DND-41 (cell line): ENCODE measurements around the gene KRTAP4-9.
"Not testable (repeated sequence)": the region's sequence is repeated elsewhere in the genome, so short reads cannot be mapped to it uniquely, and the experiment has no call there.

Experiments
- ATAC-seq: fragments of 200-7000 bp; cut with Tn5 transposase; 3 replicates; pipeline ENCODE4 v1.9.1; 2021; ENCODE audit warnings: low read depth; ENCODE audit not compliant: insufficient read depth
- DNase-seq: peaks from one replicate; pipeline ENCODE4 v3.0.0-alpha.2; 2020
- H2AFZ ChIP-seq: 2 replicates; pipeline ENCODE4 v1.6.0; 2012; ENCODE audit warnings: low read depth, low read length
- H3K27ac ChIP-seq: 2 replicates; pipeline ENCODE4 v1.5.1; 2012; ENCODE audit warnings: low read length, inconsistent platforms
- H3K27me3 ChIP-seq: fragments of 200-600 bp; sonication (generic); 2 replicates; pipeline ENCODE4 v1.6.0; 2012; ENCODE audit warnings: low read length, mild to moderate bottlenecking, inconsistent platforms; ENCODE audit not compliant: insufficient read depth, poor library complexity
- H3K36me3 ChIP-seq: 2 replicates; pipeline ENCODE4 v1.5.1; 2012; ENCODE audit warnings: low read length, inconsistent platforms; ENCODE audit not compliant: insufficient read depth
- H3K4me1 ChIP-seq: 2 replicates; pipeline ENCODE4 v1.5.1; 2012; ENCODE audit warnings: mild to moderate bottlenecking, low read length; ENCODE audit not compliant: insufficient read depth
- H3K4me2 ChIP-seq: 2 replicates; pipeline ENCODE4 v1.6.0; 2012; ENCODE audit warnings: mild to moderate bottlenecking, moderate library complexity, low read length, inconsistent platforms; ENCODE audit not compliant: insufficient read depth
- H3K4me3 ChIP-seq, 2 experiments: fragments of 200-600 bp in 1 of 2; shearing (Covaris generic) in 1 of 2; 2 replicates each; pipeline ENCODE4 v1.5.1; 2012 to 2016; ENCODE audit warnings: inconsistent platforms in 2 of 2, low read length in 2 of 2, mild to moderate bottlenecking in 2 of 2, low read depth in 1 of 2, moderate library complexity in 1 of 2
- H3K79me2 ChIP-seq: 2 replicates; pipeline ENCODE4 v1.6.0; 2012; ENCODE audit warnings: low read length, inconsistent platforms; ENCODE audit not compliant: insufficient read depth
- H3K9ac ChIP-seq: 2 replicates; pipeline ENCODE4 v1.6.0; 2012; ENCODE audit warnings: low read depth, mild to moderate bottlenecking, inconsistent platforms, low read length, moderate library complexity
- H3K9me3 ChIP-seq: 2 replicates; pipeline ENCODE4 v1.5.1; 2012; ENCODE audit warnings: low read length, moderate library complexity, mild to moderate bottlenecking, inconsistent platforms; ENCODE audit not compliant: insufficient read depth, severe bottlenecking
- H4K20me1 ChIP-seq: 2 replicates; pipeline ENCODE4 v1.6.0; 2012; ENCODE audit warnings: low read length; ENCODE audit not compliant: insufficient read depth
- EZH2 ChIP-seq: IDR thresholded peaks from 3 replicates; pipeline ENCODE4 v1.6.1; 2012; ENCODE audit warnings: borderline replicate concordance, low read depth, mild to moderate bottlenecking, moderate library complexity, low read length, inconsistent platforms; ENCODE audit not compliant: severe bottlenecking
- TF ChIP-seq, protein P1 (sequence below): IDR thresholded peaks from 2 replicates; pipeline ENCODE4 v1.5.1; 2012; ENCODE audit warnings: borderline replicate concordance, low read length, moderate library complexity, mild to moderate bottlenecking; ENCODE audit not compliant: poor library complexity, severe bottlenecking; ENCODE audit errors: extremely low read depth

The KRTAP4-9 gene

DNA sequence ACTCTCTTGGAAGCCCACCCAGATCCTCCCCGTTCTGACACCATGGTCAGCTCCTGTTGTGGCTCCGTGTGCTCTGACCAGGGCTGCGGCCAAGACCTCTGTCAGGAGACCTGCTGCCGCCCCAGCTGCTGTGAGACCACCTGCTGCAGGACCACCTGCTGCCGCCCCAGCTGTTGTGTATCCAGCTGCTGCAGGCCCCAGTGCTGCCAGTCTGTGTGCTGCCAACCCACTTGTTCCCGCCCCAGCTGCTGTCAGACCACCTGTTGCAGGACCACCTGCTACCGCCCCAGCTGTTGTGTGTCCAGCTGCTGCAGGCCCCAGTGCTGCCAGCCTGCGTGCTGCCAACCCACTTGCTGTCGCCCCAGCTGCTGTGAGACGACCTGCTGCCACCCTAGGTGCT, at the start of gene KRTAP4-9:
KRTAP4-9 (plus strand) TSS at position 43 of the 400 bp plus-strand sequence; CDS start at position 43, 0 bp downstream.
- H3K4me1 ChIP-seq, H3K9me3 ChIP-seq, H4K20me1 ChIP-seq, H3K36me3 ChIP-seq, H3K27me3 ChIP-seq, H3K27ac ChIP-seq, H2AFZ ChIP-seq, ATAC-seq, H3K4me2 ChIP-seq, DNase-seq, H3K79me2 ChIP-seq, H3K9ac ChIP-seq, H3K4me3 ChIP-seq: not testable (repeated sequence)

DNA sequence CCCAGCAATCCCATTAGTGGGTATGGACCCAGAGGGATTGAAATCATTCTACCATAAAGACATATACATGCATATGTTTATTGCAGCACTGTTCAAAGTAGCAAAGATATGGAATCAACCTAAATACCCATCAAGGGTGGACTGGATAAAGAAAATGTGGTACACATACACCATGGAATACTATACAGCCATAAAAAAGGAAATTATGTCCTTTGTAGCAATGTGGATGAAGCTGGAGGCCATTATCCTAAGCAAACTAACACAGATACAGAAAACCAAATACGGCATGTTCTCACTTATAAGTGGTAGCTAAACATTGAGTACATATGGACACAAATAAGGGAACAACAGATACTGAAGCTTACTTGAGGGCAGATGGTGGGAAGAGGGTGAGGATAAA, 47.6 kb upstream of the KRTAP4-9 start:
- Histone ChIP-seq H3K36me3 (no peaks in the 10 kb centered on the region), H2AFZ (no peak overlapping the region), H3K9ac (no peak overlapping the region), H3K27me3 (peaks cover 3% of the 10 kb centered on the region), H3K27ac (no peak overlapping the region), H4K20me1 (no peaks in the 10 kb centered on the region), H3K79me2 (no peaks in the 10 kb centered on the region), H3K4me1 (no peaks in the 10 kb centered on the region), H3K9me3 (no peaks in the 10 kb centered on the region), H3K4me3 (no peak overlapping the region), H3K4me2 (no peak overlapping the region)
- DNase-seq = no peak
- ATAC-seq = no peak
- TF ChIP-seq EZH2 = no peak
- TF ChIP-seq, protein P1, sequence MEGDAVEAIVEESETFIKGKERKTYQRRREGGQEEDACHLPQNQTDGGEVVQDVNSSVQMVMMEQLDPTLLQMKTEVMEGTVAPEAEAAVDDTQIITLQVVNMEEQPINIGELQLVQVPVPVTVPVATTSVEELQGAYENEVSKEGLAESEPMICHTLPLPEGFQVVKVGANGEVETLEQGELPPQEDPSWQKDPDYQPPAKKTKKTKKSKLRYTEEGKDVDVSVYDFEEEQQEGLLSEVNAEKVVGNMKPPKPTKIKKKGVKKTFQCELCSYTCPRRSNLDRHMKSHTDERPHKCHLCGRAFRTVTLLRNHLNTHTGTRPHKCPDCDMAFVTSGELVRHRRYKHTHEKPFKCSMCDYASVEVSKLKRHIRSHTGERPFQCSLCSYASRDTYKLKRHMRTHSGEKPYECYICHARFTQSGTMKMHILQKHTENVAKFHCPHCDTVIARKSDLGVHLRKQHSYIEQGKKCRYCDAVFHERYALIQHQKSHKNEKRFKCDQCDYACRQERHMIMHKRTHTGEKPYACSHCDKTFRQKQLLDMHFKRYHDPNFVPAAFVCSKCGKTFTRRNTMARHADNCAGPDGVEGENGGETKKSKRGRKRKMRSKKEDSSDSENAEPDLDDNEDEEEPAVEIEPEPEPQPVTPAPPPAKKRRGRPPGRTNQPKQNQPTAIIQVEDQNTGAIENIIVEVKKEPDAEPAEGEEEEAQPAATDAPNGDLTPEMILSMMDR = no peak

DNA sequence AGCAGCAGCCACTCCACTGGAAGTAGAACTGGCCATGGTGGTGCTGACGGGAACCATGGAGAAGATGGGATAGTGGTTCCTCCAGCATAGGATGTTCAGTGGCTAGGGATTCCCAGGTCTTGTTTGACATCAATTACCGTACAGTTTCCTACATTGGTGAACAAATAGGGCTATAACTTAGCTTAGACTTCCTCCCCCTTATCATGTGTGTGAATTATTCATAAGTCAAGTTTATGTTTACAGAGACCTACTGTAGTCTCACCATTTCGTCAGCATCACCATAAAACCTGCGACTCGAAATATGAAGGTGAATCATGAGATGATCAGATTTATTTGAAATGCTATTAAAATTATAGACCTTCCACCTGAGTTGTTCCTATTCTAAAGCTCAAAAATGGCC, 46.4 kb upstream of the KRTAP4-9 start:
- H3K4me2 ChIP-seq = no peak overlapping the region
- no peaks in the 10 kb centered on the region for H3K79me2 ChIP-seq
- no peak overlapping the region for H3K9ac ChIP-seq
- no peaks in the 10 kb centered on the region for H3K4me1 ChIP-seq
- DNase-seq (no peak), ATAC-seq (no peak)
- TF ChIP-seq, protein P1 = no peak
- no peak for TF ChIP-seq EZH2
- no peak overlapping the region for H3K4me3 ChIP-seq
- H3K9me3 ChIP-seq = no peaks in the 10 kb centered on the region
- H3K27me3 ChIP-seq = peaks cover 3% of the 10 kb centered on the region
- H3K27ac ChIP-seq = no peak overlapping the region
- no peaks in the 10 kb centered on the region for H4K20me1 ChIP-seq
- no peak overlapping the region for H2AFZ ChIP-seq
- no peaks in the 10 kb centered on the region for H3K36me3 ChIP-seq

DNA sequence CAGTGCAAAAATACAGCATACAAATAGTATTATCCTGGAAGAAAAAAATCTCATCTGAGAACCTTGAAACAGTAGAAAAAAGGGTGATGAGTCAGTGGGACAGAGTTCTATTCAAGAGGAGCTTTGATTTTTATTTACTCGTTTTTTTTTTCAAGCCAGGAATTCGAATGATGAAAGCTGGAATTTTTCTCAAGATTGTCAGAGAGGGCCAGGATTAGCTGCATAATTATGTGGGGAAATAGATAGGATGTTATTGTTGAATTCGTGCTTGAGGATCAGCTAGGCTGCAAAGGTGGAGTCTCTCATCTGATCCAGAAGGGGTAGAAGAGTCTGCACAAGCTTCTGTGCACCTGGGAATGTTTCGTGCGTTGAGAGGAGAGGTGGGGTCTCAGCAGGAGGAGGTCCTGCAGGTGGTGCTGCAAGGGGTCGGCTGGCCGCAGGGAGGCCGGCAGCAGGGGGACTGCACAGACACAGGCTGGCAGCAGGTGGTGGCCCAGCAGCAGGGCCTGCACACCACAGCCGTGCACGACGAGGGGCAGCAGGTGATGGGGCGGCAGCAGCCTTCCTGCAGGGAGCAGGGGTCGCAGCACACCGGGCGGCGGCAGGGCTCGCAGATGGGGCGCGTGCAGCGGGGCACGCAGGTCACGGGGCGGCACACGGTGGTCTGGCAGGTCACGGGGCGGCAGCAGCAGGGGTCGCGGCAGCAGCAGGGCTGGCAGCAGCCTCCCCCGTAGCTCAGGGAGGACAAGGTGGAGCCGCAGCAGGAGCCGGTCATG, 45.7 kb upstream of the KRTAP4-9 start:
- DNase-seq, H3K4me1 ChIP-seq: not testable (repeated sequence)

More for the DNA sequence above, 45.7 kb upstream of the KRTAP4-9 start:
- not testable (repeated sequence) for ATAC-seq, H3K4me2 ChIP-seq, H3K27ac ChIP-seq, H3K27me3 ChIP-seq, H4K20me1 ChIP-seq, H3K79me2 ChIP-seq, H3K4me3 ChIP-seq, H3K9ac ChIP-seq, H3K36me3 ChIP-seq, H2AFZ ChIP-seq, H3K9me3 ChIP-seq
